HepG2 (cell line): ENCODE measurements around the gene EML2. TPM values are rescaled to one million over a fixed set of nuclear protein-coding genes. Genes with fewer than 3 reads are reported as not detected.

Experiments used
- ATF5 ChIP-seq: sonication (generic); formaldehyde crosslinking; IDR thresholded peaks from 2 replicates; pipeline ENCODE4 v1.4.0; 2020; ENCODE audit warnings: mild to moderate bottlenecking, low read depth, missing genetic modification reagents
- CTCF ChIP-seq: sonication (generic); formaldehyde crosslinking; IDR thresholded peaks from 2 replicates; pipeline ENCODE4 v1.5.0; 2020; ENCODE audit warnings: mild to moderate bottlenecking, missing genetic modification reagents, moderate library complexity
- FOXO4 ChIP-seq: sonication (generic); formaldehyde crosslinking; conservative IDR thresholded peaks from 2 replicates; pipeline ENCODE4 v1.8.1; 2023; ENCODE audit warnings: missing genetic modification reagents
- KDM3A ChIP-seq: IDR thresholded peaks from 2 replicates; pipeline ENCODE4 v1.6.1; 2018; ENCODE audit warnings: low read depth, missing compliant biosample characterization
- MIXL1 ChIP-seq: IDR thresholded peaks from 2 replicates; pipeline ENCODE4 v1.6.1; 2016
- RBM39 ChIP-seq: fragments of 200-400 bp; formaldehyde crosslinking; IDR thresholded peaks from one replicate; pipeline ENCODE4 v1.6.1; 2018; ENCODE audit warnings: antibody characterized with exemption, mild to moderate bottlenecking, low read depth, low read length; ENCODE audit not compliant: poor library complexity, severe bottlenecking
- SALL2 ChIP-seq: sonication (generic); formaldehyde crosslinking; IDR thresholded peaks from 2 replicates; pipeline ENCODE4 v1.8.1; 2023; ENCODE audit warnings: mild to moderate bottlenecking, missing genetic modification reagents, inconsistent platforms
- SIX4 ChIP-seq: sonication (generic); formaldehyde crosslinking; IDR thresholded peaks from 2 replicates; pipeline ENCODE4 v1.4.0; 2020; ENCODE audit warnings: missing genetic modification reagents
- SMARCC2 ChIP-seq: fragments of 450-650 bp; IDR thresholded peaks from 2 replicates; pipeline ENCODE4 v1.6.1; 2017; ENCODE audit warnings: antibody characterized with exemption, mild to moderate bottlenecking
- ZNF10 ChIP-seq: sonication (generic); formaldehyde crosslinking; IDR thresholded peaks from 2 replicates; pipeline ENCODE4 v1.4.0; 2020; ENCODE audit warnings: mild to moderate bottlenecking, low read depth, missing genetic modification reagents, borderline replicate concordance
- polyA plus RNA-seq, 8 experiments: library from polyadenylated mRNA; depleted of rRNA in 3 of 8; stranded (reverse) in 7 of 8; unstranded in 1 of 8; fragments of >200 nt; fragmentation: Illumina TruSeq in 4 of 8; extraction: Trizol in 4 of 8; gene quantifications; 2 replicates each; pipeline versions ENCODE4 v1.2.1 to v1.2.3, GENCODE V29; 2011 to 2016; ENCODE audit warnings: low read depth in 4 of 8, missing spikeins in 1 of 8, mixed read lengths in 1 of 8; ENCODE audit not compliant: insufficient read depth in 1 of 8
- total RNA-seq, 5 experiments: library from RNA; depleted of rRNA; stranded (reverse); fragments of >200 nt; fragmentation: Illumina TruSeq; extraction: Trizol; gene quantifications; 2 replicates each; pipeline ENCODE4 v1.2.3, GENCODE V29; 2016; ENCODE audit warnings: low read depth in 1 of 5
- TF ChIP-seq, protein P1 (sequence below): IDR thresholded peaks from 2 replicates; pipeline ENCODE4 v1.6.1; 2016; ENCODE audit warnings: missing compliant biosample characterization, missing genetic modification reagents, borderline replicate concordance
- TF ChIP-seq, protein P2 (sequence below): sonication (generic); formaldehyde crosslinking; IDR thresholded peaks from 2 replicates; pipeline ENCODE4 v1.4.0; 2020; ENCODE audit warnings: missing genetic modification reagents
- TF ChIP-seq, protein P3 (sequence below): sonication (generic); formaldehyde crosslinking; IDR thresholded peaks from 2 replicates; pipeline ENCODE4 v1.5.0; 2020; ENCODE audit warnings: mild to moderate bottlenecking, missing genetic modification reagents

EML2 gene
- total and polyA plus RNA-seq, 2 of the 13 experiments (the other 11 are each of a cell fraction or from before 2014, with no cell fraction given), result 7.3 to 12.9 TPM

GRCh38 chr19:45607071-45608029 lies 31.8 kb downstream of the EML2 start (continued):
- TF ChIP-seq, protein P1, sequence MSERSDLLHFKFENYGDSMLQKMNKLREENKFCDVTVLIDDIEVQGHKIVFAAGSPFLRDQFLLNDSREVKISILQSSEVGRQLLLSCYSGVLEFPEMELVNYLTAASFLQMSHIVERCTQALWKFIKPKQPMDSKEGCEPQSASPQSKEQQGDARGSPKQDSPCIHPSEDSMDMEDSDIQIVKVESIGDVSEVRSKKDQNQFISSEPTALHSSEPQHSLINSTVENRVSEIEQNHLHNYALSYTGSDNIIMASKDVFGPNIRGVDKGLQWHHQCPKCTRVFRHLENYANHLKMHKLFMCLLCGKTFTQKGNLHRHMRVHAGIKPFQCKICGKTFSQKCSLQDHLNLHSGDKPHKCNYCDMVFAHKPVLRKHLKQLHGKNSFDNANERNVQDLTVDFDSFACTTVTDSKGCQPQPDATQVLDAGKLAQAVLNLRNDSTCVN, result 0 out of 2 replicates have a peak, but pooled peaks have one; percentile 19
- TF ChIP-seq SALL2 (CRISPR knock-in tag) (no peak), FOXO4 (CRISPR knock-in tag) (no peak), CTCF (CRISPR knock-in tag) (peak; percentile 92), MIXL1 (CRISPR knock-in tag) (0 out of 2 replicates have a peak, but pooled peaks have one; percentile 8), ATF5 (CRISPR knock-in tag) (no peak), SIX4 (no peak), ZNF10 (CRISPR knock-in tag) (no peak), SMARCC2 (no peak), KDM3A (CRISPR knock-in tag) (peak; percentile 55; the same call in 1 of the 2 replicates), RBM39 (no peak)
- TF ChIP-seq, protein P2, sequence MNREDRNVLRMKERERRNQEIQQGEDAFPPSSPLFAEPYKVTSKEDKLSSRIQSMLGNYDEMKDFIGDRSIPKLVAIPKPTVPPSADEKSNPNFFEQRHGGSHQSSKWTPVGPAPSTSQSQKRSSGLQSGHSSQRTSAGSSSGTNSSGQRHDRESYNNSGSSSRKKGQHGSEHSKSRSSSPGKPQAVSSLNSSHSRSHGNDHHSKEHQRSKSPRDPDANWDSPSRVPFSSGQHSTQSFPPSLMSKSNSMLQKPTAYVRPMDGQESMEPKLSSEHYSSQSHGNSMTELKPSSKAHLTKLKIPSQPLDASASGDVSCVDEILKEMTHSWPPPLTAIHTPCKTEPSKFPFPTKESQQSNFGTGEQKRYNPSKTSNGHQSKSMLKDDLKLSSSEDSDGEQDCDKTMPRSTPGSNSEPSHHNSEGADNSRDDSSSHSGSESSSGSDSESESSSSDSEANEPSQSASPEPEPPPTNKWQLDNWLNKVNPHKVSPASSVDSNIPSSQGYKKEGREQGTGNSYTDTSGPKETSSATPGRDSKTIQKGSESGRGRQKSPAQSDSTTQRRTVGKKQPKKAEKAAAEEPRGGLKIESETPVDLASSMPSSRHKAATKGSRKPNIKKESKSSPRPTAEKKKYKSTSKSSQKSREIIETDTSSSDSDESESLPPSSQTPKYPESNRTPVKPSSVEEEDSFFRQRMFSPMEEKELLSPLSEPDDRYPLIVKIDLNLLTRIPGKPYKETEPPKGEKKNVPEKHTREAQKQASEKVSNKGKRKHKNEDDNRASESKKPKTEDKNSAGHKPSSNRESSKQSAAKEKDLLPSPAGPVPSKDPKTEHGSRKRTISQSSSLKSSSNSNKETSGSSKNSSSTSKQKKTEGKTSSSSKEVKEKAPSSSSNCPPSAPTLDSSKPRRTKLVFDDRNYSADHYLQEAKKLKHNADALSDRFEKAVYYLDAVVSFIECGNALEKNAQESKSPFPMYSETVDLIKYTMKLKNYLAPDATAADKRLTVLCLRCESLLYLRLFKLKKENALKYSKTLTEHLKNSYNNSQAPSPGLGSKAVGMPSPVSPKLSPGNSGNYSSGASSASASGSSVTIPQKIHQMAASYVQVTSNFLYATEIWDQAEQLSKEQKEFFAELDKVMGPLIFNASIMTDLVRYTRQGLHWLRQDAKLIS, result no peak
- TF ChIP-seq, protein P3, sequence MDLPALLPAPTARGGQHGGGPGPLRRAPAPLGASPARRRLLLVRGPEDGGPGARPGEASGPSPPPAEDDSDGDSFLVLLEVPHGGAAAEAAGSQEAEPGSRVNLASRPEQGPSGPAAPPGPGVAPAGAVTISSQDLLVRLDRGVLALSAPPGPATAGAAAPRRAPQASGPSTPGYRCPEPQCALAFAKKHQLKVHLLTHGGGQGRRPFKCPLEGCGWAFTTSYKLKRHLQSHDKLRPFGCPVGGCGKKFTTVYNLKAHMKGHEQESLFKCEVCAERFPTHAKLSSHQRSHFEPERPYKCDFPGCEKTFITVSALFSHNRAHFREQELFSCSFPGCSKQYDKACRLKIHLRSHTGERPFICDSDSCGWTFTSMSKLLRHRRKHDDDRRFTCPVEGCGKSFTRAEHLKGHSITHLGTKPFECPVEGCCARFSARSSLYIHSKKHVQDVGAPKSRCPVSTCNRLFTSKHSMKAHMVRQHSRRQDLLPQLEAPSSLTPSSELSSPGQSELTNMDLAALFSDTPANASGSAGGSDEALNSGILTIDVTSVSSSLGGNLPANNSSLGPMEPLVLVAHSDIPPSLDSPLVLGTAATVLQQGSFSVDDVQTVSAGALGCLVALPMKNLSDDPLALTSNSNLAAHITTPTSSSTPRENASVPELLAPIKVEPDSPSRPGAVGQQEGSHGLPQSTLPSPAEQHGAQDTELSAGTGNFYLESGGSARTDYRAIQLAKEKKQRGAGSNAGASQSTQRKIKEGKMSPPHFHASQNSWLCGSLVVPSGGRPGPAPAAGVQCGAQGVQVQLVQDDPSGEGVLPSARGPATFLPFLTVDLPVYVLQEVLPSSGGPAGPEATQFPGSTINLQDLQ (CRISPR knock-in tag), result no peak
